ENCODE results near the gene AGER.

GRCh38 chr6:32194388-32194787 lies 10.3 kb upstream of the AGER start:
- TF ChIP-seq EZH2 (IDR thresholded peaks at IDR 0.05; ENCODE audit: low read depth), result no peak
- TF ChIP-seq, protein P1, sequence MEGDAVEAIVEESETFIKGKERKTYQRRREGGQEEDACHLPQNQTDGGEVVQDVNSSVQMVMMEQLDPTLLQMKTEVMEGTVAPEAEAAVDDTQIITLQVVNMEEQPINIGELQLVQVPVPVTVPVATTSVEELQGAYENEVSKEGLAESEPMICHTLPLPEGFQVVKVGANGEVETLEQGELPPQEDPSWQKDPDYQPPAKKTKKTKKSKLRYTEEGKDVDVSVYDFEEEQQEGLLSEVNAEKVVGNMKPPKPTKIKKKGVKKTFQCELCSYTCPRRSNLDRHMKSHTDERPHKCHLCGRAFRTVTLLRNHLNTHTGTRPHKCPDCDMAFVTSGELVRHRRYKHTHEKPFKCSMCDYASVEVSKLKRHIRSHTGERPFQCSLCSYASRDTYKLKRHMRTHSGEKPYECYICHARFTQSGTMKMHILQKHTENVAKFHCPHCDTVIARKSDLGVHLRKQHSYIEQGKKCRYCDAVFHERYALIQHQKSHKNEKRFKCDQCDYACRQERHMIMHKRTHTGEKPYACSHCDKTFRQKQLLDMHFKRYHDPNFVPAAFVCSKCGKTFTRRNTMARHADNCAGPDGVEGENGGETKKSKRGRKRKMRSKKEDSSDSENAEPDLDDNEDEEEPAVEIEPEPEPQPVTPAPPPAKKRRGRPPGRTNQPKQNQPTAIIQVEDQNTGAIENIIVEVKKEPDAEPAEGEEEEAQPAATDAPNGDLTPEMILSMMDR (conservative IDR thresholded peaks at IDR 0.05), result no peak
